ENCODE measurements around the gene SNX21. TPM values are rescaled to one million over a fixed set of nuclear protein-coding genes. Genes with fewer than 3 reads are reported as not detected.
"Not testable (repeated sequence)": the region's sequence is repeated elsewhere in the genome, so short reads cannot be mapped to it uniquely, and the experiment has no call there.

The SNX21 gene
- total RNA-seq, 1 experiment from 2014 or later: 11.9 TPM

- intact Hi-C loops (cut with micrococcal nuclease): no loop called here
Observed at GRCh38 chr20:45828589-45828988, 5.0 kb upstream of the SNX21 start.

GRCh38 chr20:45829673-45830106 lies 3.9 kb upstream of the SNX21 start:
- H3K4me3 ChIP-seq (replicated peaks in 1 of 2; ENCODE audit: low read depth in 1 of 2, low read length in 2 of 2); BruUV-seq (replicated peaks); H2AFZ ChIP-seq (ENCODE audit: low read depth, low read length, poor library complexity, severe bottlenecking); H3K9ac ChIP-seq (ENCODE audit: low read length); H3K36me3 ChIP-seq (ENCODE audit: control insufficient read depth in 1 of 2, insufficient read depth in 2 of 2, low read length in 2 of 2); H3K79me2 ChIP-seq (ENCODE audit: insufficient read depth, low read length); H3K9me3 ChIP-seq (ENCODE audit: control insufficient read depth in 1 of 2, insufficient read depth in 1 of 2, low read depth in 1 of 2, low read length in 2 of 2); H3K4me2 ChIP-seq (ENCODE audit: low read length); DNase-seq (ENCODE audit: low read depth, low spot score); CTCF ChIA-PET; ATAC-seq; H3K27ac ChIP-seq (ENCODE audit: low read depth, low read length); H3K9me2 ChIP-seq (ENCODE audit: insufficient read depth); H3K27me3 ChIP-seq (ENCODE audit: insufficient read depth, low read length); H4K20me1 ChIP-seq (ENCODE audit: insufficient read depth); POLR2A ChIA-PET: not testable (repeated sequence)
- peaks cover 19 to 30% of the 10 kb centered on the region in 2 experiments; a peak in 3 of 4 replicates for H3K4me1 ChIP-seq (ENCODE audit: control insufficient read depth in 1 of 2, insufficient read depth in 2 of 2, low read length in 2 of 2)
- RAD21 ChIA-PET (ENCODE audit: low non-redundant PET in 1 of 2, low total read pairs in 2 of 2, uncharacterized antibody in 2 of 2, unreplicated experiment in 2 of 2): interaction anchor here in 1 of 2 experiments (0.7 kb wide), 1 partner anchor 413 kb away, joined by 4 read pairs; no protein-coding TSS in a partner anchor
- intact Hi-C loops (cut with micrococcal nuclease): loop anchor here (10.0 kb wide), 1 partner anchor 105 kb away; the partner anchor contains the start of gene PCIF1

More at GRCh38 chr20:45828589-45828988, 5.0 kb upstream of the SNX21 start:
- Histone ChIP-seq H3K4me1 (ENCODE audit: control insufficient read depth in 1 of 2, insufficient read depth in 2 of 2, low read length in 2 of 2) (peaks cover 15 to 20% of the 10 kb centered on the region in 2 experiments; a peak in 3 of 4 replicates), H3K79me2 (ENCODE audit: insufficient read depth, low read length) (no peaks in the 10 kb centered on the region), H2AFZ (ENCODE audit: low read depth, low read length, poor library complexity, severe bottlenecking) (no peak overlapping the region), H4K20me1 (ENCODE audit: insufficient read depth) (no peaks in the 10 kb centered on the region), H3K9ac (ENCODE audit: low read length) (no peak overlapping the region), H3K36me3 (ENCODE audit: control insufficient read depth in 1 of 2, insufficient read depth in 2 of 2, low read length in 2 of 2) (no peaks in the 10 kb centered on the region), H3K27me3 (ENCODE audit: insufficient read depth, low read length) (no peaks in the 10 kb centered on the region), H3K4me3 (replicated peaks in 1 of 2; ENCODE audit: low read depth in 1 of 2, low read length in 2 of 2) (no peak overlapping the region), H3K9me2 (ENCODE audit: insufficient read depth) (no peaks in the 10 kb centered on the region), H3K27ac (ENCODE audit: low read depth, low read length) (no peak overlapping the region), H3K4me2 (ENCODE audit: low read length) (no peak overlapping the region), H3K9me3 (ENCODE audit: control insufficient read depth in 1 of 2, insufficient read depth in 1 of 2, low read depth in 1 of 2, low read length in 2 of 2) (no peaks in the 10 kb centered on the region)
- no TSS peak for BruUV-seq (replicated peaks)
- ChIA-PET POLR2A (no interaction called here), CTCF (no interaction called here), RAD21 (ENCODE audit: low non-redundant PET in 1 of 2, low total read pairs in 2 of 2, uncharacterized antibody in 2 of 2, unreplicated experiment in 2 of 2) (no interaction called here)
- no peak for DNase-seq (ENCODE audit: low read depth, low spot score)
- ATAC-seq: no peak
- TF ChIP-seq CEBPB (IDR thresholded peaks at IDR 0.05; ENCODE audit: low read depth): no peak
- TF ChIP-seq, protein P1, sequence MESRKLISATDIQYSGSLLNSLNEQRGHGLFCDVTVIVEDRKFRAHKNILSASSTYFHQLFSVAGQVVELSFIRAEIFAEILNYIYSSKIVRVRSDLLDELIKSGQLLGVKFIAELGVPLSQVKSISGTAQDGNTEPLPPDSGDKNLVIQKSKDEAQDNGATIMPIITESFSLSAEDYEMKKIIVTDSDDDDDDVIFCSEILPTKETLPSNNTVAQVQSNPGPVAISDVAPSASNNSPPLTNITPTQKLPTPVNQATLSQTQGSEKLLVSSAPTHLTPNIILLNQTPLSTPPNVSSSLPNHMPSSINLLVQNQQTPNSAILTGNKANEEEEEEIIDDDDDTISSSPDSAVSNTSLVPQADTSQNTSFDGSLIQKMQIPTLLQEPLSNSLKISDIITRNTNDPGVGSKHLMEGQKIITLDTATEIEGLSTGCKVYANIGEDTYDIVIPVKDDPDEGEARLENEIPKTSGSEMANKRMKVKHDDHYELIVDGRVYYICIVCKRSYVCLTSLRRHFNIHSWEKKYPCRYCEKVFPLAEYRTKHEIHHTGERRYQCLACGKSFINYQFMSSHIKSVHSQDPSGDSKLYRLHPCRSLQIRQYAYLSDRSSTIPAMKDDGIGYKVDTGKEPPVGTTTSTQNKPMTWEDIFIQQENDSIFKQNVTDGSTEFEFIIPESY (IDR thresholded peaks at IDR 0.05; ENCODE audit: extremely low read depth, insufficient replicate concordance, low read length): no peak
- TF ChIP-seq CTCF (IDR thresholded peaks at IDR 0.05 in 2 of 3, conservative IDR thresholded peaks at IDR 0.05 in 1 of 3; ENCODE audit: borderline replicate concordance in 1 of 3, insufficient read depth in 1 of 3, low read depth in 2 of 3, low read length in 2 of 3): no peak
- no peak for TF ChIP-seq ATF3 (IDR thresholded peaks at IDR 0.05)
- TF ChIP-seq SIN3A (IDR thresholded peaks at IDR 0.05; ENCODE audit: low read depth): no peak
- TF ChIP-seq SRF (IDR thresholded peaks at IDR 0.05; ENCODE audit: low read depth): no peak
- no peak for TF ChIP-seq TCF7L2 (IDR thresholded peaks at IDR 0.05; ENCODE audit: borderline replicate concordance, extremely low read depth, insufficient read depth, insufficient read length)
- TF ChIP-seq ELF1 (IDR thresholded peaks at IDR 0.05; ENCODE audit: borderline replicate concordance, low read depth): no peak
